ENCODE data around the gene PLXDC1. TPM values are rescaled to one million over a fixed set of nuclear protein-coding genes. Genes with fewer than 3 reads are reported as not detected.

The PLXDC1 gene
- total RNA-seq, 4 donors from 2014 or later = 1.8 to 13.4 (median 6.4) TPM

DNA sequence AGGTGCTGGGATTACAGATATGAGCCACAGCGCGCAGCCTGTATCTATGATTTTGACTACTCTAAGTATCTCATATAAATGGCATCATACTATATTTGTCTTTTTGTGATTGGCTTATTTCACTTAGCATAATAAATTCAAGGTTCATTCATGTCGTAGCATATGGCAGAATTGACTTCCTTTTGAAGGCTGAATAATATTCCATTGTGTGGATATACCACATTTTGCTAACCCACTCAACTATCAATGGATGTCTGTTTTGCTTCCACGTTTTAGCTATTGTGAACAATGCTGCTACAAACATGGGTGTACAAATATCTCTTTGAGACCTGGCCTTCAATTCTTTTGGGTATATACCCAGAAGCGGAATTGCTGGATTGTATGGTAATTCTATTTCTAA is 10.1 kb downstream of the PLXDC1 start:
- no peaks in the 10 kb centered on the region for H3K27me3 ChIP-seq
- H3K27ac ChIP-seq = no peak overlapping the region
- TF ChIP-seq, protein P1, sequence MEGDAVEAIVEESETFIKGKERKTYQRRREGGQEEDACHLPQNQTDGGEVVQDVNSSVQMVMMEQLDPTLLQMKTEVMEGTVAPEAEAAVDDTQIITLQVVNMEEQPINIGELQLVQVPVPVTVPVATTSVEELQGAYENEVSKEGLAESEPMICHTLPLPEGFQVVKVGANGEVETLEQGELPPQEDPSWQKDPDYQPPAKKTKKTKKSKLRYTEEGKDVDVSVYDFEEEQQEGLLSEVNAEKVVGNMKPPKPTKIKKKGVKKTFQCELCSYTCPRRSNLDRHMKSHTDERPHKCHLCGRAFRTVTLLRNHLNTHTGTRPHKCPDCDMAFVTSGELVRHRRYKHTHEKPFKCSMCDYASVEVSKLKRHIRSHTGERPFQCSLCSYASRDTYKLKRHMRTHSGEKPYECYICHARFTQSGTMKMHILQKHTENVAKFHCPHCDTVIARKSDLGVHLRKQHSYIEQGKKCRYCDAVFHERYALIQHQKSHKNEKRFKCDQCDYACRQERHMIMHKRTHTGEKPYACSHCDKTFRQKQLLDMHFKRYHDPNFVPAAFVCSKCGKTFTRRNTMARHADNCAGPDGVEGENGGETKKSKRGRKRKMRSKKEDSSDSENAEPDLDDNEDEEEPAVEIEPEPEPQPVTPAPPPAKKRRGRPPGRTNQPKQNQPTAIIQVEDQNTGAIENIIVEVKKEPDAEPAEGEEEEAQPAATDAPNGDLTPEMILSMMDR (IDR thresholded peaks at IDR 0.05) = no peak
- no peak for TF ChIP-seq POLR2A (IDR thresholded peaks at IDR 0.05)
- no peaks in the 10 kb centered on the region for H3K36me3 ChIP-seq
- peaks cover 3 to 12% of the 10 kb centered on the region in 2 donors for H3K4me1 ChIP-seq
- H3K4me3 ChIP-seq (replicated peaks in 1 of 3) = no peak overlapping the region
- 96% methylated on average over 5 of the region's 5 CpGs for whole genome bisulfite sequencing, 2 donors
- no peaks in the 10 kb centered on the region for H3K9me3 ChIP-seq
- intact Hi-C loops (cut with DNase I) = no loop called here
- DNase-seq = no peak

DNA sequence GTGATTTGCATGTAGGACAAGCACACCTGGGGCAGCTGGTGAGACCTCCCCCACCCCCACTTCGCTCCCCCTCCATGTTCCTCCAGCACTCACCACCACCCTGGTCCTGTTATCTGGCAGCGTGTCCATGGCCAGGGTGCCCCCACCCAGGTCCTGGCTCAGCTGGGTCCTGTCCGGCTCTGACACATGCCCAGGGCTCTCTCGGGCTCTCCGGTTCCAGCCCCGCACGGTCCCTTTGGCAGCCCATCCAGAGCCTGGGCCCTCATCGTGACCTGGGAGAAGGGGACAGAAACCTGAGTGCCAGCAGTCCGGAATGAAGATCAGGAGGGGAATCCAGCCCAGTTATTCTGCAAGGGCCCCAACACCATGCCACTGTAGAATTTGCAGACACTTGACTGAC is 11.9 kb downstream of the PLXDC1 start:
- Histone ChIP-seq H3K27ac (no peak overlapping the region), H3K27me3 (no peaks in the 10 kb centered on the region), H3K4me3 (replicated peaks in 1 of 3) (no peak overlapping the region), H3K36me3 (no peaks in the 10 kb centered on the region), H3K4me1 (peaks cover under 1 to 4% of the 10 kb centered on the region in 2 donors), H3K9me3 (no peaks in the 10 kb centered on the region)
- WGBS, 2 donors = 87 to 93% methylated on average over 3 to 9 of the region's 9 CpGs
- no peak for TF ChIP-seq POLR2A (IDR thresholded peaks at IDR 0.05)
- TF ChIP-seq, protein P1 (IDR thresholded peaks at IDR 0.05) = no peak
- DNase-seq = no peak
- intact Hi-C loops (cut with DNase I) = no loop called here

- TF ChIP-seq, protein P1 (IDR thresholded peaks at IDR 0.05) = no peak
- TF ChIP-seq POLR2A (IDR thresholded peaks at IDR 0.05) = no peak
- no peak overlapping the region for H3K27ac ChIP-seq
- H3K36me3 ChIP-seq = no peaks in the 10 kb centered on the region
- H3K9me3 ChIP-seq = no peaks in the 10 kb centered on the region
- no peaks in the 10 kb centered on the region for H3K27me3 ChIP-seq
- no peak for DNase-seq
- H3K4me3 ChIP-seq (replicated peaks in 1 of 3) = no peak overlapping the region
- intact Hi-C loops (cut with DNase I) = no loop called here
- H3K4me1 ChIP-seq = peaks cover 0 to under 1% of the 10 kb centered on the region in 2 donors
- WGBS, 2 donors = 87 to 100% methylated on average over 2 of the region's 2 CpGs
Observed at GRCh38 chr17:39139161-39139511, 12.3 kb downstream of the PLXDC1 start.

DNA sequence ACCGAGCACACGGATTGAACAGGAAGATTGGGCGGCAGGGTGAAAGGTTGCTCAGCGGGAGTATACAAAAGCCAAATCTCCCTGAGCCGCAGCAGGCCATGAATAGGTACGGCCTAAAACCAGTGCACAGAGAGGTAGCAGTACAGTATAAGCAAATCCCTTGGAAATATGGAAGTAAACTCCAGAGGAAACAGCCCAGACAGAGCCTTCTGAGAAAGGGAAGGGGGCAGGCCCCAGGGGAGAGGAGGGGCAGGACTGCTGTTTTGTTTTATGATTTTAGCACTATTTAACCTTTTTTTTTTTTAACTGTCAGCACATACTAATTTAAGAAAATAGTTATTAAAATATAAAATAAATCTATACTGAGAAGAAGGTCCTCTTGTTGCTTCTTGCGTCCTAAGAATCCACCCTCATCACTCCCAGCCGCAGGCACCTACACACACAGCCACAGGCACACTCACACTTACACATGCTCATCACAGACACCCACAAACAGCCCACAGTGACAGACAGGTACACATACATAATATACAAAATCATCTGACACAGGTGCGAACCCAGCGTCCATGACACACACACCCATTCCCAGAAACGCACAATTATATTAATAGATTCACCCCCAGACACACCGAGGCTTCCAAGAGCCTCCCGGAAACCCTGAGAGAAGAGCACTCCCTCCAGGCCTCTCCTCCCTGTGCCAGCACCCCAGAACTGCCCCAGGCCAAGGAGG is 12.8 kb downstream of the PLXDC1 start:
- WGBS, 2 donors = 88 to 90% methylated on average over 13 of the region's 13 CpGs
- Histone ChIP-seq H3K9me3 (no peaks in the 10 kb centered on the region), H3K4me3 (replicated peaks in 1 of 3) (no peak overlapping the region), H3K36me3 (no peaks in the 10 kb centered on the region), H3K27ac (no peak overlapping the region), H3K27me3 (no peaks in the 10 kb centered on the region), H3K4me1 (no peaks in the 10 kb centered on the region)
- intact Hi-C loops (cut with DNase I) = no loop called here
- TF ChIP-seq POLR2A (IDR thresholded peaks at IDR 0.05) = no peak
- TF ChIP-seq, protein P1 (IDR thresholded peaks at IDR 0.05) = no peak
- no peak for DNase-seq

DNA sequence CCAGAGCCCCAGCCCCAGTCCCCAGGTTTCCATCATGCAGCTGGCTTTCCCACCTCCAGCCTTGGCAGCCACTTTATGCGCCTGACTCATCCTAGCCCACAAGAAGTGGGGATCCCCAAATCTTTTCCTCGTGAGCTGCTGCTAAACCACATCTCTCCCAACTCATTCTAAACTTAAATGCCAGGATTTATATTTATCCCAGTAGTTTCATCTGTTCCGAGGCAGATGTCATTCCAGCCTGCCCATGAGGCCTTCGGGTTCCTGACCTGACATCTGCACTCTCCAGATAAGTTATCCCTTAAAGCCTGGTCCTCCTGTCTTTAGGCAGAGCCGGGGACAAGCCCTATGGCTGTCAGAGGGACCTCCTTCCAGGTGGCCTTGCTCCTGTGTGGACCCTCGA is 16.6 kb downstream of the PLXDC1 start:
- intact Hi-C loops (cut with DNase I) = no loop called here
- Histone ChIP-seq H3K27ac (no peak overlapping the region), H3K27me3 (no peaks in the 10 kb centered on the region), H3K36me3 (no peaks in the 10 kb centered on the region), H3K9me3 (no peaks in the 10 kb centered on the region), H3K4me3 (replicated peaks in 1 of 3) (no peak overlapping the region), H3K4me1 (no peaks in the 10 kb centered on the region)
- WGBS, 2 donors = 70 to 93% methylated on average over 6 of the region's 6 CpGs
- no peak for DNase-seq
- no peak for TF ChIP-seq POLR2A (IDR thresholded peaks at IDR 0.05)
- TF ChIP-seq, protein P1 (IDR thresholded peaks at IDR 0.05) = no peak
